Measurements from ENCODE around the gene RGS17.
"Not testable (repeated sequence)": the region's sequence is repeated elsewhere in the genome, so short reads cannot be mapped to it uniquely, and the experiment has no call there.

RGS17 gene

DNA sequence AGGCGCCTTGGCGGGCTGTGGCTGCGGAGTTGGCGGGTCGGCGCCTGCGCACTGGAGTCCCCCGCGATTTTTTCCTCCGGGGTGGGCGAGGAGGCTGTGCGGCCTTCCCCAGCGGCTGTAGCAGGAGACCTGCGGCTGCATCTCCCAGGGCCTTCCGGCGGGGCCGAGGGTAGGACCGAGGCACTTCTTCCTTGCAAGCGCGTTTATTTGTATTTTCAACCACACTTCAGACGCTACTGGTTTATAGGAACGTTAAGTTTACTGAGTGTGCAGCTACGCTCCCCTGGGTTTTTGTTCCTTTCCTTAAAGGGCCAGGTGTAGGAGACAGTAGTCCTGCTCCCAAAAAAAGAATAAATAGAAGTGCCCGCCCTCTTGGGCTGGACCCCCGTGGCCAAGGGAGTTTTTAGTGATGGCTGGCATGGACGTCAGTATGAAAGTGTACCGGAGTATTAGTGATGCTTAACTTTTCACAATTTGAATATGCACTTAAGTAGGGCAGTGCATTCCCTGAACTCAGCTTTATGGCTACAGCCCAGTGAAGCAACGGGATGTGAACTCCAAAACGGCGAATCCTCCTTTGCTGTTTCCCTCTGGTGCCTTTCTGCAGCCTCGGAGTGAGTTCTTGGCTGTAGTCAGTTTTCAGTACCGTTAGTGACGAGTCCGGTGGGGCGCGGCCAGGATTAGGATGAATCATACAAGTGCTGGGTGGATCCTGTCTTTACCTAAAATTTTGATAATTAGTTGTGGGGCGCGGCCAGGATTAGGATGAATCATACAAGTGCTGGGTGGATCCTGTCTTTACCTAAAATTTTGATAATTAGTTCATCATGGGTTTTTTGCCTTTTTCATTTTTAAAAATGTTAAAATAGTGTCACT lies 147.2 kb downstream of the RGS17 start:
- peak; percentile 58 for DNase-seq (ENCODE audit: low spot score)

DNA sequence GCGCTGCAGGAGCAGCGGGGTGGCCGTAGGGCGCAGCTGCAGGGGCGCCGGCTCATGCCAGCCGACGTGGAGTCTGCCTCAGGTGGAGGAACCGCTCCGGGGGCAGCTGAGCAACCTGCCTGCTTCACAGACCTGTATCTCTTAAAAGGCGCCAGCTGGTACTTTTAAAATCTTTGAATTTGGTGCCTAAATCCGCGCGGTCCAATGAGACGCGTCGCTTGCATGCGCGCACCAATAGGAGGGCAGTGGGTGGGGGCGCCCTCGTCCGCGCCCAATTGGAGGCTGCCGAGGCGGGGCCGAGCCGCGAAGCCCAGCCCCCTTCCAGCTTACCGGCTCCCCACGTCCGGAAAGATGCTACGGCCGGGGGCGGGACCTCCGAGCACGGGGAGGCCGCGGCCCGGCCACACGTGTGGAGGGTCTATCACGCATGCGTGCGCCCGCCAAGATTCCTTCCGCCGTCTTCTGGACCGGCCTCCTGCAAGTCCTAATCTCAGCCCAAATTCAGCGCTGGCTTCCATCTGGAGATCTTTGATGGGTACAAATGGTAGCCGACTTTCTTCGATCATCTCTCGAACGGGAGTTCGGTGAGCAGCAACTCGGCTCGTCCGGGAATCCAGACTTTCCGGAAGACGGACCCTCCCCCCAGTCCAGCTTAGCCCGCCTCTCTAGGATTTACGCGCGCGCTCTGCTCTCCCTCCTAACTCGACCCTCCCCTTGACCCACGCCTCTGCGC lies 148.0 kb downstream of the RGS17 start, which contains the start of gene FBXO5:
Gene FBXO5 (minus strand): TSS at position 138 of the 733 bp plus-strand sequence. CDS start 82 bp downstream, at position 56.
- peak; percentile 96 for DNase-seq (ENCODE audit: low spot score)

- DNase-seq (ENCODE audit: low spot score) = no peak
These were observed 148.8 kb downstream of the RGS17 start for GRCh38 chr6:152981989-152982903.

DNA sequence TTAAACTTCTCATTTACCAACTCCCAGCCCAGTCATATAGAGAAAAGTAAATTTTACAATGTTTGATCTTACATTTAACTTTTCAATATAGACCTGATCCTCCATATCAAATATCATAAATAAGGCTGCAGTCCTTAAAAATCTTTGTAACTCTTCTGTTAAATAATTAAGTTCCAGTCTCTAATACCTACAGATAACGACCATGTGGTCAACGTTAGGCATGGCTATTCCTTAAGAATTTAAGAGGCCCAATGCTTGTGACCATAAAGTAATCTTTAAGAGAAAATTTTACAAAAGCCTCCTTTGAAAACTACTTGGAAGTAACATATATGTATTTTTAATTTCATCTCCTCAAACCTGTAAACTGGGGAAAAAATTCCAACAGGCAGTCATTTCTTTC lies 149.9 kb downstream of the RGS17 start:
- DNase-seq (ENCODE audit: low spot score) = no peak

DNA sequence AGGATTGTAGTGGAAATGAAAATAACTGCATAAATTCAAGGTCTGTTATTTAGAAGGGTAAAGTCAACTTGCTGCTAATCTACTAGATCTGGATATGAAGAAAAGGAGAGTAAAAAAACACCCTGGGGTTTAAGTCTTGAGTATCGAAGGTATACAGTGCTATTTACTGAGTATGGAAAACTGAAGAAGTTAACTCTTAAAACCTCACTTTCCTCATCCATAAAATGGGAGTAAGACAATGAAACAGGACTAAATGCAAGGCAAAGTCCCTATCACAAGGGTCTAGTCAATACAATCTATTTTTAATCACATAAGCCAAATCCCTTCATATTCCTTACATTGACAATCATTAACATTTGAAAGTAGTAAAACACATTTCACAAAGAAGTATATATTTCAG lies 150.4 kb downstream of the RGS17 start:
- DNase-seq (ENCODE audit: low spot score) = no peak

- DNase-seq (ENCODE audit: low spot score) = no peak
These were observed 152.0 kb downstream of the RGS17 start for GRCh38 chr6:152979116-152979515.

- DNase-seq (ENCODE audit: low spot score) = no peak
These were observed 153.0 kb downstream of the RGS17 start for GRCh38 chr6:152978058-152978457.

DNA sequence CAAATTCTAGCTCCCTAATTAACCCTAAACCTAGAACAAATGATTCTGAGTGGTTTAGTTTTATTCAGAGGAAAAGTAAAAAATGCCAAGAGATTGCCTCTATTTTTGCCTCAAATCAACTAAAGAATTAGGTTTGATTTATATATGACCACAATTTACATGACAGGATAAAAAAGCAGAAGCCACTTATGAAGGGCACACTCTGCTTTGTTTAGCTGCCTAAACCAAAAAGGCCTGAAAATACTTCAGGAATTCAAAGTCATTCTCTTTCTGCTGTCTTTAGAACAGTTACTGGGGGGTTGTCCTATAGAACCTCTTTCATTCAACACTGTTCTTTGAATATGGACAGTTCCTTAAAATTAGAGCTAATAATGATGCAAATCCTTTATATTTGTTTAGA lies 153.5 kb downstream of the RGS17 start:
- no peak for DNase-seq (ENCODE audit: low spot score)

DNA sequence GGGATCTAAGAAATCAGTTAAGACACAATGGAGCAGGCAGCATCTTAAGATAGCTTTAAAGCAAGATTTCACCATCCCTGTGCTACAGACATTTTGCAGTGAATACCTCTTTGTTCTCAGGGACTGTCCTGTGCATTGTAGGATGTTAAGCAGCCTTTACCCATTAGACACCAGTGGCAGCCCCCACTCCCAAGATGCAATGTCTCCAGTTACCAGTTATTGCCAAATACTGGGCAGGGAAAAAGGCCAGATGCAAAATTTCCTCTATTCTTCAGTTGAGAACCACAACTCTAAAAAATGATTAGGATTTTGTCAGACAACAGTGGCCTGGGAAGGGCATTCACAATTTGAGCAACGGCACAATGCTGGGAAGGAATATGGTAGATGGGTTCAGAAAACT lies 154.3 kb downstream of the RGS17 start:
- DNase-seq (ENCODE audit: low spot score) = no peak

DNA sequence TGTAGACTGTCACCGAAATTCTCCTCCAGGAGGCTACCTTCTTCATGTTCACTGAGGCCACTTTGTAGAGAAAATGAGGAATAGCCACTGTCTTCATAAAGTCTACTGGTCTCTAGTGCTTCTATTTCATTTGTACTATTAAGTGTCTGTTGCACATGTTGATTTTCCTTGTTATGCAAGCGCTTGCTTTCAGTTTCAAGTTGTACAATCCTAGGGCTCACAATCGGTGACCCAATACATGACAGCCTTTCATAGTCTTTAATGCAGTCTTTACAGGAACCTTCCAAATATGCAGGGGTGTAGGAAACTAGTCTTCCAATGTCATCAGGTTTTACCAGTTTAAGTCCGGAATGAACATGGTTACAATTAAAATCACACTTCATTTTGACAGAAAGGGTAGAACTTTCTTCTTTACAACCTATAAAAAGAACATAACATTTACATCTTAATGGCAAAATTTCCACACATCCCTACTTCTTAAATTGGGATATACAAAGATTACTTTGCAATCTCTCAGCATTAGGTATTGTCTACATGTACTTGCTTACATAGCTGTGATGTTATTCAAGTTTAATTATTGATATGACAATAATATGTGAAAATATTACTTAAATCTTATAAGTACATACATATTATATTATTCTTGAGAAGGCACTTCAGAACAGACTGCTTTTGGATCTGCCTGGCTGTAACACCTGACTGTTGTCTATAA lies 155.7 kb downstream of the RGS17 start:
- no peak for DNase-seq (ENCODE audit: low spot score)

GRCh38 chr6:152973916-152974315 lies 157.2 kb downstream of the RGS17 start:
- no peak for DNase-seq (ENCODE audit: low spot score)

- no peak for DNase-seq (ENCODE audit: low spot score)
These were observed 161.2 kb downstream of the RGS17 start for GRCh38 chr6:152969688-152970418.

DNA sequence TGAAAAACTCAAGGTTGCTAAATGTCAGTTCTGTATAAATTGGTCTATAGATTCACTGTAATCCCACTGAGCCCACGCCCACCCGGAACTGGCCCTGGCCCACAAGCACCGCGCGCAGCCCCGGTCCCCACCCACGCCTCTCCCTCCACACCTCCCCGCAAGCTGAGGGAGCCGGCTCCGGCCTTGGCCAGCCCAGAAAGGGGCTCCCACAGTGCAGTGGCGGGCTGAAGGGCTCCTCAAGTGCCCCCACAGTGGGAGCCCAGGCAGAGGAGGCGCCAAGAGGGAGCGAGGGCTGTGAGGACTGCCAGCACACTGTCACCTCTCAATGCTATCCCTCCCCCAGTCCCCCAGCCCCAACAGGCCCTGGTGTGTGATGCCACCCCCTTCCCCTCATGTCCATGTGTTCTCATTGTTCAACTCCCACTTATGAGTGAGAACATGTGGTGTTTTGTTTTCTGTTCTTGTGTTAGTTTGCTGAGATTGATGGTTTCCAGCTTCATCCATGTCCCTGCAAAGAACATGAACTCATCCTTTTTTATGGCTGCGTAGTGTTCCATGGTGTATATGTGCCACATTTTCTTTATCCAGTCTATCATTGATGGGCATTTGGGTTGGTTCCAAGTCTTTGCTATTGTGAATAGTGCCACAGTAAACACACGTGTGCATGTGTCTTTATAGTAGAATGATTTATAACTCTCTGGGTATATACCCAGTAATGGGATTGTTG lies 164.8 kb downstream of the RGS17 start:
- DNase-seq (ENCODE audit: low spot score) = not testable (repeated sequence)

GRCh38 chr6:152959333-152959732 lies 171.7 kb downstream of the RGS17 start:
- no peak for DNase-seq (ENCODE audit: low spot score)

GRCh38 chr6:152957796-152958195 lies 173.3 kb downstream of the RGS17 start:
- no peak for DNase-seq (ENCODE audit: low spot score)

Measured in kidney capillary endothelial cell (primary cell).